ENCODE data around the gene COMT. TPM values are rescaled to one million over a fixed set of nuclear protein-coding genes. Genes with fewer than 3 reads are reported as not detected.

Gene COMT
- total and polyA plus RNA-seq, 9 of the 15 experiments (the other 6 are each of a cell fraction or from before 2014, with no cell fraction given) = 12.5 to 351 (median 155) TPM

DNA sequence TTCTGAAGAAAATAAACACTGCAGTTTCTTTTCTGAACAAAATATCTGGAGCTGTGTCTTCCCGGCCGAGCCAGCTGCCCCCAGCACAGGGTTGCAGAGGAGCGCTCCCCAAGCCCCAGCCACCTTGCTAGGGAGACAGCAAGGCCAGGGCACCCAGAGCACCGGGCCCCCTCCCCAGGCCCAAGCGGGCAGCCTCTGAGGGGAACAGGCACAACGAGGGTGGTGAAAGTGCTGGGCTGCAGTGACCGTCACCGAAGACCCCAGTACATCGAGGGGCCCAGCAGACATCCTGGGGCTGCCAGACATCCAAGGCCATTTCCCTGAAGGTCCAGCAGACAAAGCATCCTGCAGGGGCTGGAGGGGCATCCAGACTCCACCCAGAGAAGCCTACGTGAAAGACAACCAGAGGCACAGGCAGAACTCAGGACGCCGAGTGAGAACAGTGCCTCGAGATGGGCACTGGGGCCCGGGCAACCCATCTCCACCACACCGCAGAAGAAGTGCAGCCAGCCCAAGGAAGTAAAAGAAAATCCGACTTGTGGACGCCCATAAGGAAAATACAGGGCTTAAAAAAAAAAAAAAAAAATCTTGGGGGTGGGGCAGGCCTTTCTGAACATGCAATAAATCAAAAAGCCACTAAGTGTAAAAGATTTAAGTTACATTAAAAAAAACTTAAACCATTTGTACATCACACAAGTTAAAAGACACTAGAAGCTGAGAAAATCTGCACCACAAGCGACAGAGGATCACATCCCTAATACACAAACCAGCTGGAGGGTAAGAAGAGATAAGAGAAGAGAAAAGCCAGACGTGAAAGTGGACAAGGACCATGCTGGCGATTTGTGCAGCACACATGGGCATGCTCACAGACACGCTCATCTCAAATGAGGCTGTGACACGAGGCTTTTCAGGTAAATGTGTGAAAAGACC is 36.0 kb upstream of the COMT start (continued):
- TF ChIP-seq, protein P1, sequence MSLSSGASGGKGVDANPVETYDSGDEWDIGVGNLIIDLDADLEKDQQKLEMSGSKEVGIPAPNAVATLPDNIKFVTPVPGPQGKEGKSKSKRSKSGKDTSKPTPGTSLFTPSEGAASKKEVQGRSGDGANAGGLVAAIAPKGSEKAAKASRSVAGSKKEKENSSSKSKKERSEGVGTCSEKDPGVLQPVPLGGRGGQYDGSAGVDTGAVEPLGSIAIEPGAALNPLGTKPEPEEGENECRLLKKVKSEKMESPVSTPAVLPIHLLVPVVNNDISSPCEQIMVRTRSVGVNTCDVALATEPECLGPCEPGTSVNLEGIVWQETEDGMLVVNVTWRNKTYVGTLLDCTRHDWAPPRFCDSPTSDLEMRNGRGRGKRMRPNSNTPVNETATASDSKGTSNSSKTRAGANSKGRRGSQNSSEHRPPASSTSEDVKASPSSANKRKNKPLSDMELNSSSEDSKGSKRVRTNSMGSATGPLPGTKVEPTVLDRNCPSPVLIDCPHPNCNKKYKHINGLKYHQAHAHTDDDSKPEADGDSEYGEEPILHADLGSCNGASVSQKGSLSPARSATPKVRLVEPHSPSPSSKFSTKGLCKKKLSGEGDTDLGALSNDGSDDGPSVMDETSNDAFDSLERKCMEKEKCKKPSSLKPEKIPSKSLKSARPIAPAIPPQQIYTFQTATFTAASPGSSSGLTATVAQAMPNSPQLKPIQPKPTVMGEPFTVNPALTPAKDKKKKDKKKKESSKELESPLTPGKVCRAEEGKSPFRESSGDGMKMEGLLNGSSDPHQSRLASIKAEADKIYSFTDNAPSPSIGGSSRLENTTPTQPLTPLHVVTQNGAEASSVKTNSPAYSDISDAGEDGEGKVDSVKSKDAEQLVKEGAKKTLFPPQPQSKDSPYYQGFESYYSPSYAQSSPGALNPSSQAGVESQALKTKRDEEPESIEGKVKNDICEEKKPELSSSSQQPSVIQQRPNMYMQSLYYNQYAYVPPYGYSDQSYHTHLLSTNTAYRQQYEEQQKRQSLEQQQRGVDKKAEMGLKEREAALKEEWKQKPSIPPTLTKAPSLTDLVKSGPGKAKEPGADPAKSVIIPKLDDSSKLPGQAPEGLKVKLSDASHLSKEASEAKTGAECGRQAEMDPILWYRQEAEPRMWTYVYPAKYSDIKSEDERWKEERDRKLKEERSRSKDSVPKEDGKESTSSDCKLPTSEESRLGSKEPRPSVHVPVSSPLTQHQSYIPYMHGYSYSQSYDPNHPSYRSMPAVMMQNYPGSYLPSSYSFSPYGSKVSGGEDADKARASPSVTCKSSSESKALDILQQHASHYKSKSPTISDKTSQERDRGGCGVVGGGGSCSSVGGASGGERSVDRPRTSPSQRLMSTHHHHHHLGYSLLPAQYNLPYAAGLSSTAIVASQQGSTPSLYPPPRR (CRISPR knock-in tag; IDR thresholded peaks at IDR 0.05; ENCODE audit: borderline replicate concordance) = no peak
- no peak for TF ChIP-seq NFXL1 (CRISPR knock-in tag; IDR thresholded peaks at IDR 0.05)
- TF ChIP-seq, protein P2, sequence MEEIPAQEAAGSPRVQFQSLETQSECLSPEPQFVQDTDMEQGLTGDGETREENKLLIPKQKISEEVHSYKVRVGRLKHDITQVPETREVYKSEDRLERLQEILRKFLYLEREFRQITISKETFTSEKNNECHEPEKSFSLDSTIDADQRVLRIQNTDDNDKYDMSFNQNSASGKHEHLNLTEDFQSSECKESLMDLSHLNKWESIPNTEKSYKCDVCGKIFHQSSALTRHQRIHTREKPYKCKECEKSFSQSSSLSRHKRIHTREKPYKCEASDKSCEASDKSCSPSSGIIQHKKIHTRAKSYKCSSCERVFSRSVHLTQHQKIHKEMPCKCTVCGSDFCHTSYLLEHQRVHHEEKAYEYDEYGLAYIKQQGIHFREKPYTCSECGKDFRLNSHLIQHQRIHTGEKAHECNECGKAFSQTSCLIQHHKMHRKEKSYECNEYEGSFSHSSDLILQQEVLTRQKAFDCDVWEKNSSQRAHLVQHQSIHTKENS (CRISPR knock-in tag; IDR thresholded peaks at IDR 0.05) = no peak
- TF ChIP-seq SNIP1 (IDR thresholded peaks at IDR 0.05; ENCODE audit: low read depth) = no peak
- TF ChIP-seq FUS (optimal IDR thresholded peaks at IDR 0.05; ENCODE audit: low read depth, low read length) = no peak
- TF ChIP-seq POLR2H (tag; IDR thresholded peaks at IDR 0.05; ENCODE audit: low read depth) = no peak
- no peak for TF ChIP-seq MTF1 (CRISPR knock-in tag; IDR thresholded peaks at IDR 0.05; ENCODE audit: borderline replicate concordance)
- TF ChIP-seq, protein P3, sequence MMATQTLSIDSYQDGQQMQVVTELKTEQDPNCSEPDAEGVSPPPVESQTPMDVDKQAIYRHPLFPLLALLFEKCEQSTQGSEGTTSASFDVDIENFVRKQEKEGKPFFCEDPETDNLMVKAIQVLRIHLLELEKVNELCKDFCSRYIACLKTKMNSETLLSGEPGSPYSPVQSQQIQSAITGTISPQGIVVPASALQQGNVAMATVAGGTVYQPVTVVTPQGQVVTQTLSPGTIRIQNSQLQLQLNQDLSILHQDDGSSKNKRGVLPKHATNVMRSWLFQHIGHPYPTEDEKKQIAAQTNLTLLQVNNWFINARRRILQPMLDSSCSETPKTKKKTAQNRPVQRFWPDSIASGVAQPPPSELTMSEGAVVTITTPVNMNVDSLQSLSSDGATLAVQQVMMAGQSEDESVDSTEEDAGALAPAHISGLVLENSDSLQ (IDR thresholded peaks at IDR 0.05) = peak; percentile 72; the same call in 1 of the 2 replicates
- TF ChIP-seq TFAM (CRISPR knock-in tag; conservative IDR thresholded peaks at IDR 0.05) = no peak
- TF ChIP-seq, protein P4, sequence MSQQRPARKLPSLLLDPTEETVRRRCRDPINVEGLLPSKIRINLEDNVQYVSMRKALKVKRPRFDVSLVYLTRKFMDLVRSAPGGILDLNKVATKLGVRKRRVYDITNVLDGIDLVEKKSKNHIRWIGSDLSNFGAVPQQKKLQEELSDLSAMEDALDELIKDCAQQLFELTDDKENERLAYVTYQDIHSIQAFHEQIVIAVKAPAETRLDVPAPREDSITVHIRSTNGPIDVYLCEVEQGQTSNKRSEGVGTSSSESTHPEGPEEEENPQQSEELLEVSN (IDR thresholded peaks at IDR 0.05; ENCODE audit: borderline replicate concordance in 1 of 2, extremely low read depth in 1 of 2, insufficient read depth in 1 of 2, insufficient read length in 1 of 2, low read depth in 1 of 2, low read length in 1 of 2, poor library complexity in 1 of 2, severe bottlenecking in 1 of 2) = peak in 1 of 2 experiments; percentile 15
- TF ChIP-seq ATF1 (CRISPR knock-in tag; IDR thresholded peaks at IDR 0.05) = 0 out of 2 replicates have a peak, but pooled peaks have one; percentile 32
- no peak for TF ChIP-seq ATF1 (tag; IDR thresholded peaks at IDR 0.05)
- TF ChIP-seq CBFA2T2 (conservative IDR thresholded peaks at IDR 0.05) = peak; percentile 13; the same call in 1 of the 2 replicates
- TF ChIP-seq TCF7 (IDR thresholded peaks at IDR 0.05; ENCODE audit: borderline replicate concordance) = no peak
